Uterus (tissue), 4 donors: ENCODE data around the gene RFX1. TPM values are rescaled to one million over a fixed set of nuclear protein-coding genes. Genes with fewer than 3 reads are reported as not detected.

Experiments
- DNase-seq, 2 donors: peaks; one replicate each; pipeline ENCODE4 v3.0.0-alpha.2; 2019 to 2020
- H3K27ac ChIP-seq, 2 donors: fragments of 200-600 bp; sonication (generic); 1 replicate in 1 of 2; 2 replicates in 1 of 2; pipeline ENCODE4 v1.5.1; 2016 to 2018
- H3K27me3 ChIP-seq, 2 donors: fragments of 200-600 bp; sonication (generic); one replicate each; pipeline ENCODE4 v1.5.1; 2018 to 2019; ENCODE audit warnings: control low read depth in 1 of 2
- H3K36me3 ChIP-seq, 2 donors: fragments of 200-600 bp; sonication (generic); one replicate each; pipeline ENCODE4 v1.5.1; 2019; ENCODE audit warnings: control low read depth in 1 of 2
- H3K4me1 ChIP-seq, 2 donors: fragments of 200-600 bp; sonication (generic); one replicate each; pipeline ENCODE4 v1.5.1; 2018 to 2019; ENCODE audit warnings: control low read depth in 1 of 2
- H3K4me3 ChIP-seq, 2 donors: fragments of 200-600 bp; sonication (generic); 1 replicate in 1 of 2; 2 replicates in 1 of 2; pipeline ENCODE4 v1.5.1; 2018 to 2019; ENCODE audit warnings: mild to moderate bottlenecking in 1 of 2
- H3K9me3 ChIP-seq, 2 donors: fragments of 200-600 bp; sonication (generic); one replicate each; pipeline ENCODE4 v1.5.1; 2019; ENCODE audit warnings: control low read depth in 1 of 2
- POLR2A ChIP-seq, 2 donors: fragments of 450-650 bp; IDR thresholded peaks; one replicate each; pipeline ENCODE4 v1.6.1; 2016; ENCODE audit warnings: antibody characterized with exemption in 2 of 2, mild to moderate bottlenecking in 1 of 2, moderate library complexity in 1 of 2
- intact Hi-C: fragments of 100-400 bp; cut with DNase I; formaldehyde crosslinking; loops from one replicate; pipeline ENCODE4 v1.15.1; 2023; ENCODE audit warnings: low total_unique reads
- total RNA-seq, 4 donors: library from RNA; depleted of rRNA in 3 of 4; stranded (reverse); fragments of >200 nt in 3 of 4; gene quantifications; one replicate each; pipeline versions ENCODE4 v1.1.0 to v1.2.4, GENCODE V29; 2014 to 2023
- TF ChIP-seq, protein P1 (sequence below), 4 experiments: fragments of 200-600 bp in 2 of 4; fragments of 450-650 bp in 2 of 4; sonication (generic) in 2 of 4; IDR thresholded peaks; one replicate each; pipeline ENCODE4 v1.5.1; 2016 to 2019; ENCODE audit warnings: antibody characterized with exemption in 4 of 4, mild to moderate bottlenecking in 2 of 4, moderate library complexity in 1 of 4
- donor health status: DM: yes; HTN: yes; CAD: no.

The RFX1 gene
- total RNA-seq, 4 donors from 2014 or later = 0.26 to 14.1 (median 4.1) TPM

DNA sequence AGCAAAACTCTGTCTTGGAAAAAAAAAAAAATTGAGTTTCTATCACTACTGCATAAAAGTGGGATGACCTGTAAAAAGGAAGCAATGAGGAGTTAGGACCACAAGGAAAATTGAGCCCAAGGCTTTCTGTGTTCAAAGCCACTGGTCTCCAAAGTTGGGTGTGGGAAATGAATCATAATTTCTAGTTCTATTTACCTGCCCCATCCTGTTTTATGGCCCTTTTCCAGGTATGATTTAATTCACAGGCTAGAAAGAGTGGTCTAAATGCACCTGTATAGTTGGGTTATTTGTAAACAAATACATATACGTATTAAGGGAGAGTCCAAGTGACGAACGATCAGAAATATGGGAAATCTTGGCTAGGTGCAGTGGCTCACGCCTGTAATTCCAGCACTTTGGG, 59.7 kb downstream of the RFX1 start:
- Histone ChIP-seq H3K4me3 (no peak overlapping the region), H3K4me1 (no peaks in the 10 kb centered on the region), H3K27ac (no peak overlapping the region), H3K36me3 (no peaks in the 10 kb centered on the region), H3K9me3 (no peaks in the 10 kb centered on the region), H3K27me3 (no peaks in the 10 kb centered on the region)
- TF ChIP-seq, protein P1, sequence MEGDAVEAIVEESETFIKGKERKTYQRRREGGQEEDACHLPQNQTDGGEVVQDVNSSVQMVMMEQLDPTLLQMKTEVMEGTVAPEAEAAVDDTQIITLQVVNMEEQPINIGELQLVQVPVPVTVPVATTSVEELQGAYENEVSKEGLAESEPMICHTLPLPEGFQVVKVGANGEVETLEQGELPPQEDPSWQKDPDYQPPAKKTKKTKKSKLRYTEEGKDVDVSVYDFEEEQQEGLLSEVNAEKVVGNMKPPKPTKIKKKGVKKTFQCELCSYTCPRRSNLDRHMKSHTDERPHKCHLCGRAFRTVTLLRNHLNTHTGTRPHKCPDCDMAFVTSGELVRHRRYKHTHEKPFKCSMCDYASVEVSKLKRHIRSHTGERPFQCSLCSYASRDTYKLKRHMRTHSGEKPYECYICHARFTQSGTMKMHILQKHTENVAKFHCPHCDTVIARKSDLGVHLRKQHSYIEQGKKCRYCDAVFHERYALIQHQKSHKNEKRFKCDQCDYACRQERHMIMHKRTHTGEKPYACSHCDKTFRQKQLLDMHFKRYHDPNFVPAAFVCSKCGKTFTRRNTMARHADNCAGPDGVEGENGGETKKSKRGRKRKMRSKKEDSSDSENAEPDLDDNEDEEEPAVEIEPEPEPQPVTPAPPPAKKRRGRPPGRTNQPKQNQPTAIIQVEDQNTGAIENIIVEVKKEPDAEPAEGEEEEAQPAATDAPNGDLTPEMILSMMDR (IDR thresholded peaks at IDR 0.05) = no peak
- no peak for TF ChIP-seq POLR2A (IDR thresholded peaks at IDR 0.05)
- no peak for DNase-seq
- intact Hi-C loops = no loop called here

DNA sequence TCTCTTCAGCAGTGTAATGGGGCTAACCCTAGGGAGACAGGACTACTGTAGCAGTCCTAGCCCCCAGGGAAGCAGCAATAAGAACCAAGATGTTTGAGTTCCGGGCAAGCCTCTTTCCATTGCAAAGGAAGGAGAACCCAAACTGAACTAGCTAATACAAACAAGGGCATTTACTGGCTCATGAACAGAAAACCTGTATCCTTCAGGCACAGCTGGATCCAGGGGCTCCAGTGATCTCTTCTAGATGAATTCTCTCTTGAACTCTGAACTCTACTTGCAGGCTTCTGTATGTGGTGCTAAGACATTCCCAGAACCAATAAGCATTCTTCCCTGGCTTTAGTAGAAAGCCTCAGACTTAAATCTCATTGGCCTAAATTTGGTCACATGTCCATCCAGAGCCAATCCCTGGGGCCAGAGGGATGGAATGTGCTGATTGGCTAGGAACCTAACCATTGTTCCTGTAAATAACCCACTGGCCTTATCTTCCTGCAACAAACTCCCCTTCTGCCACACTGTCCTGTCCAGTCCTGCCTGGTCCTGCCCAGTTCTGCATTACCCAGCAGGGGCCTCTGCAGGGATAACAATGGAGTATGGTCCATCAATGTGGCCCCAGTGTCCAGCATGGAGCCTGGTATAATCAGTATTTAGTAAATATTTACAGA, 64.0 kb downstream of the RFX1 start:
- Histone ChIP-seq H3K4me3 (no peak overlapping the region), H3K36me3 (no peaks in the 10 kb centered on the region), H3K9me3 (no peaks in the 10 kb centered on the region), H3K4me1 (peaks cover 0 to 5% of the 10 kb centered on the region in 2 donors), H3K27ac (no peak overlapping the region), H3K27me3 (no peaks in the 10 kb centered on the region)
- DNase-seq = no peak
- TF ChIP-seq POLR2A (IDR thresholded peaks at IDR 0.05) = no peak
- TF ChIP-seq, protein P1 (IDR thresholded peaks at IDR 0.05) = no peak
- intact Hi-C loops = no loop called here

DNA sequence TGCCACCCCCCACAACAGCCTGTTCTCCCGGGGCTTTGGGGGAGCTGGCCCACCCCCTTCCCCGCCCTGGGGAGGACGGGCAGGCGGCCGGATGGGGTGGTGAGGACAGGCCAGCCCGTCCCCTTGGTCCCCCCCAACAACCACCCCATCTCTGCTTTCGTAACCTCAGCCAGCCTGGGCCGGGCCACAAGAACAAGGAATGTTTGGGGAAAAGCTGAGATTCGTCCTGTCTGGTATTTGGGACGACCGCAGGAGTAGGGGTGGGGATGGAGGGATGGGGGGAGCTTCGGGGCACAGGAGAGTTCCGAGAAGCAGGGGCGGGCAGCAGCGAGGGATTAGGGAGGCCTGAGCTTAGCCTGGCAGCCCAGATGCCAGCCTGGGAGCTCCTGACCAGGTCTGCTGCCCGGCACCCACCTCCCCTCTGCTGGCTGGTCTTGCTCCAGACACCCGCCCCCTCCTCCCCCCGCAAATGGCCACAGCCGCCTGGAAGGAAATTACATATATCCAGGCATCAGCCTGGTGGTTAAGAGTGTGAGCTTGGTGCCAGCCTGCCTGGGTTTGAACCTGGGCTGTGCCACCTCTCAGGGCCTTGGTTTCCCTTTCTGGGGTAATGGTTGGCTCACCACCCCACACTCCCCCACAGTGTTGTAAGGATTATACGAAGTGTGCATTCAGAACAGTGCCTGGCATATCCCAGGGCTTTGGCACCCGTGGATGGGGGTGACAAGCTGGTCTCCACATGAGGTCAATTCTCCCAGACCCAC, 67.6 kb downstream of the RFX1 start, which contains the start of gene PODNL1:
TSS of gene PODNL1 (minus strand) at position 117 of the 764 bp plus-strand sequence. CDS start 236 bp downstream, outside the sequence.
- no peak for TF ChIP-seq POLR2A (IDR thresholded peaks at IDR 0.05)
- TF ChIP-seq, protein P1 (IDR thresholded peaks at IDR 0.05) = no peak
- intact Hi-C loops = no loop called here
- Histone ChIP-seq H3K4me3 (no peak within 1 kb of the TSS), H3K27ac (no peak within 1 kb of the TSS), H3K9me3 (no peaks in the 10 kb centered on the region), H3K27me3 (no peaks in the 10 kb centered on the region), H3K36me3 (no peaks in the 10 kb centered on the region), H3K4me1 (peaks cover 0 to 5% of the 10 kb centered on the region in 2 donors)
- DNase-seq = no peak

- Histone ChIP-seq H3K27ac (no peak overlapping the region), H3K36me3 (no peaks in the 10 kb centered on the region), H3K9me3 (no peaks in the 10 kb centered on the region), H3K27me3 (no peaks in the 10 kb centered on the region), H3K4me3 (no peak overlapping the region), H3K4me1 (peaks cover 0 to 5% of the 10 kb centered on the region in 2 donors)
- no peak for TF ChIP-seq POLR2A (IDR thresholded peaks at IDR 0.05)
- TF ChIP-seq, protein P1 (IDR thresholded peaks at IDR 0.05) = no peak
- intact Hi-C loops = no loop called here
- no peak for DNase-seq
These were observed 68.4 kb downstream of the RFX1 start for GRCh38 chr19:13937479-13938300.
